ENCODE results near the gene FBXL20.
"Not testable (repeated sequence)": the region's sequence is repeated elsewhere in the genome, so short reads cannot be mapped to it uniquely, and the experiment has no call there.

Gene FBXL20

GRCh38 chr17:39334008-39334744 is 67.2 kb downstream of the FBXL20 start:
- DNase-seq = not testable (repeated sequence)

- DNase-seq = no peak
Observed at GRCh38 chr17:39332092-39332491, 69.3 kb downstream of the FBXL20 start.

DNA sequence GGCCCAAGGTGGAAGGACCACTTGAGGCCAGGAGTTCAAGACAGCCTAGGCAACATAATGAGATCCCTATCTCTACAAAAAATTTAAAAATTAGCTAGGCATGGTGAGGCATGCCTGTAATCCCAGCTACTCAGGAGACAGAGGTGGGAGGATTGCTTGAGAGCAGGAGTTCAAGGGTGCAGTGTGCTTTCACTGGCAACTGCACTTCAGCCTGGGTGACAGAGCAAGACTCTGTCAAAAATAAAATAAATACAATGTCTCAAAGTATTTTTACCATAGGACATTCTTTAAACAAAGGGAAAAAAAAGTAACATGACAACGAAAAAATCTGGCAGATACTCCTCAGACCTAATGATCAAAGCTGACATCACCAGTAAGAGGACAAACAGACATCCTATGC is 72.6 kb downstream of the FBXL20 start:
- no peak for DNase-seq

GRCh38 chr17:39327109-39327508 is 74.3 kb downstream of the FBXL20 start:
- no peak for DNase-seq

DNA sequence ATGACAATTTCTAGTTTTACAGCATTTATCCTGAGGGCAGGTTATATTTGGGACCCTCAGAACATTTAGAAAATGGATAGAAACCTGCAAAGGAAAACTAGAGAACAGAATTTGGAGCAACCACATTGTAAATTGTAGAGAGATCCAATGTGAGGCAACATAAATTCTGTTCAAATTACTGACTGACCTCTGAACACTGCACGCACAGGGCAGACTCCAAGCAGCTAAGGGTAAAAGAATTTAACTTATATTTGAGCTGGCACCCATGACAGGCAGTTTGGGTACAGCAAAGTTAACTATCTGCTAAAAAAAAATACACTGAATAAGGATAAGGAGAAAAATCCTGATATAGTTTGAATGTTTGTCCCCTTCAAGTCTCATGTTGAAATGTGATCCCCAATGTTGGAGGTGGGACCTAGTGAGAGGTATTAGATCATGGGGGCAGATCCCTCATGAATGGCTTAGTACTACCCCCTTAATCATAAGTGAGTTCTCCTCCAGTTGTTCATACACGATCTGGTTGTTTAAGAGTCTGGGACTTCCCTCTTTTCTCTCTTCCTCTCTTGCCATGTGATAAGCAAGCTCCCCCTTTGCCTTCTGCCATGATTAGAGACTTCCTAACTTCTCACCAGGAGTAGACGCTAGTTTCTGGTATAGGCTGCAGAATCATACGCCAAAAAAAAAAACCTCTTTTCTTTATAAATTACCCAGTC is 75.7 kb downstream of the FBXL20 start:
- peak in 1 of 58 donors; percentile 2 for DNase-seq

DNA sequence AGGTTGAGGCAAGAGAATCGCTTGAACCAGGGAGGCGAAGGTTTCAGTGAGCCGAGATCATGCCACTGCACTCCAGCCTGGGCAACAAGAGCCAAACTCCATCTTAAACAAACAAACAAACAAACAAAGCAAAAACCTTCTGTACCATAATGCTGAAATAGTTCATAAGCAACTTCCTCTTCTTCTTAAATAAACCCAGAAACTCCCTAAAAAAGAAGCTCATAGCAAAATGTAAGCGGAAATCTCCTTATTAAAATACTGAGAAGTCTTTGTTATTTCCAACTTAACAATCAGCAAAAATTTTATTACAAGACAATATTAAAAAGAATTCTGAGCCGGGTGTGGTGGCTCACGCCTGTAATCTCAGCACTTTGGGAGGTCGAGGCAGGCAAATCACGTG is 82.8 kb downstream of the FBXL20 start:
- no peak for DNase-seq

DNA sequence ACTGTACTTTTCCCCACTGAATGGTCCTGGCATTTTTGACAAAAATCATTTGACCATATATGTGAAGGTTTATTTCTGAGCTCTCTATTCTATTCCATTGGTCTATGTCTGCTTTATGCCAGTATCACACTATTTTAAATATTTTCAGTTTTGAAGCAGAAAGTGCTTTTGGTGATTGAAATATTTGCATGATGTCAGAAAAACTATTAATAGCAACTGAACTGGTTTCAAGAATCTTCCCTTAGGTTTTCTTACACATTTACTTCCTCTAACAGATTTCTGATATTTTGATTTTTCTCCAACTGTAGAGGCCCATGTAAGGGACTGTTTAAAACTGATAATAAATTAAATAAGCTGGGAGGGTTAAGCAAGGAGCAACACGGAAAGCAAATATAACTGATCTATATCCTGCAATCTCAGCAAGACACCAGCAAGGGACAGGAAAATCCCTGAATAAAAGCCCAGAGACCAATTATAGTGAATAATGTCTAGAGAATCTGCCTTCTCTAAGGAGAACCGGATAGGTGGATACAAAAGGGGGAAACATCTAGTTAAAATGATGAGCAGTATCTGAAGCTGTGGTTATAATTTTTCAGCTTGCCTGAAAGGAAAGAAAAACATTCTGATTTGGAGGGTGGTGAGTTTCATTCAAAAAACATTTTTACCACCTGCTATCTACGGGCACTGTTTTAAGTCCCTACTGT is 94.8 kb downstream of the FBXL20 start:
- no peak for DNase-seq

- DNase-seq = no peak
Observed at GRCh38 chr17:39305978-39306377, 95.4 kb downstream of the FBXL20 start.

DNA sequence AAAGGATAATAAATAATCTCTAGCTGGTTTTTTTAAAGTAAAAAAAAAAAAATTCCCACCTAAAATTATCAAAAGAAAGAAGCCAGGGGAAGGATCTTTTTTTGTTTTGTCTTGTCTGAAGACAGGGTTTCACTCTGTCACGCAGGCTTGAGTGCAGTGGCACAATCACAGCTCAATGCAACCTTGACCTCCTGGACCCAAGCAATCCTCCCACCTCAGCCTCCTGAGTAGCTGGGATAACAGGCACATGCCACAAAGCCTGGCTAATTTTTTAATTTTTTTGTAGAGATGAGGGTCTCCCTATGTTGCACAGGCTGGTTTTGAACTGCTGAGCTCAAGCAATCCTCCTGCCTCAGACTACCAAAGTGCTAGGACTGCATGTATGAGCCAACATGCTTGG is 97.2 kb downstream of the FBXL20 start:
- no peak for DNase-seq

DNA sequence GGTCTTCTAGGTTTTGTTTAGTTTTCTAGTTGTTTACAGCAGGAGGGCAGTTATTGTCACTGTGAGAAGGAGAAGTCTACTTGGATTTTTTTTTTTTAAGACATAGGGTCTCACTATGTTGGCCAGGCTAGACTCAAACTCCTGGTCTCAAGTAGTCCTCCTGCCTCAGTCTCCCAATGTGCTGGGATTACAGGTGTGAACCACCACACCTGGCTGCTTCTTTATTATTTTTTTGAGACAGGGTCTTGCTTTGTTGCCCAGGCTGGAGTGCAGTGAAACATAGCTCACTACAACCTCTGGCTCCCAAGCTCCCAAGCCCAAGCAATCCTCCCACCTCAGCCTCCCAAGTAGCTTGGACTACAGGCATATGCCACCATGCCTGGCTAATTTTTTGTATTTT is 107.4 kb downstream of the FBXL20 start:
- DNase-seq = no peak

- DNase-seq = not testable (repeated sequence)
Observed at GRCh38 chr17:39292546-39292945, 108.9 kb downstream of the FBXL20 start.

GRCh38 chr17:39286513-39286912 is 114.9 kb downstream of the FBXL20 start:
- not testable (repeated sequence) for DNase-seq

DNA sequence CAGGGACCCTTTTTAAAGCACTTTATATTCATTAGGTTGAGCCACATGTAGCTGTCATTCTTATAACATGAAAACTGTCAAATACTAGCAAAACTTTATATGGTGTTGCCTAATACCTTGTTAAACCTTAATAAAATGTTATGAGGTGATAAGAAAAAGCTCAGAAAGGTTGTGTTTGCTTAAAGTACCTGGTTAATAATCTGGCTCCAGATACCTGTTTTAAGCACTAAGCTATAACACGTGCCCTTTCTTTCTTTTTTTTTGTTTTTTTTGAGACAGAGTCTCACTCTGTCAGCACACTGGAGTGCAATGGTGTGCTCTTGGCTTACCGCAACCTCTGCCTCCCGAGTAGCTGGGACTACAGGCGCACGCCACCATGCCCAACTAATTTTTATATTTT is 116.7 kb downstream of the FBXL20 start:
- DNase-seq = no peak

DNA sequence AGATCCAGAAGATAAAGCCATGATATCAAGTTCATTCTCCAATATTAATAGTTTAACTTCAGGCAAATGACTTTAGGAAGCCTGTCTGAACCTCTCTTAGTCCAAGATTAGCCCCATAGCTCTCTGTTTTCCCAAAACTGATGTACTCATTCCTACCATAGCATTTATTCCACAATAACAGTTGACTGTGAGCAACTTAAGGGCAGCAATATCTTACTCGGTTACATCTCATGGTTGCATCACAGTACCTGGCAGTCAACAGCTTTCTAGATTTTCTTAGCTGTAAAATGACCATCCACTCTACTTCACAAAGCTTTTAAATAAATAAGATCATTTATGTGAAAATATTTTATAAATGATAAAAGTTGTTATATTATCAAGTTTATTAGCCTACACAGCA is 117.5 kb downstream of the FBXL20 start:
- DNase-seq = no peak

- DNase-seq = no peak
Observed at GRCh38 chr17:39283098-39283497, 118.3 kb downstream of the FBXL20 start.

DNA sequence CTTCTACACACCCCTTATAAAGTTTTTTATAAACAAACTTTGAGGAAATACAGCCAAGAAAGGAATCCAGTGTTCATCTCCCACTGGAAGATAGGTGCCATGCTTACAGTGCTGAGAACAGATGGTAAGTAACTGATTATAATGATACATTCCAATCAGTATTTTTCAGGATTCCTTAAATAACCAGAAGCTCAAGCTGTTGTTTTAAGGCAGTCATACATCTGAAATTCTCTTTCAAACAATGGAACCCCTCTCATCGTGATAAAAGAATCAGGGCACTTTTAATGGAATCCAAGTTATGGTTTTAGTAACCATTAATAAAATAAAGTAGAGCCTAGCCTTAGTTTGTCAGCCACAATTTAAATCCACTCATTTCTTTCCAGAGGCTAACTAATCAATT is 119.6 kb downstream of the FBXL20 start:
- no peak for DNase-seq

DNA sequence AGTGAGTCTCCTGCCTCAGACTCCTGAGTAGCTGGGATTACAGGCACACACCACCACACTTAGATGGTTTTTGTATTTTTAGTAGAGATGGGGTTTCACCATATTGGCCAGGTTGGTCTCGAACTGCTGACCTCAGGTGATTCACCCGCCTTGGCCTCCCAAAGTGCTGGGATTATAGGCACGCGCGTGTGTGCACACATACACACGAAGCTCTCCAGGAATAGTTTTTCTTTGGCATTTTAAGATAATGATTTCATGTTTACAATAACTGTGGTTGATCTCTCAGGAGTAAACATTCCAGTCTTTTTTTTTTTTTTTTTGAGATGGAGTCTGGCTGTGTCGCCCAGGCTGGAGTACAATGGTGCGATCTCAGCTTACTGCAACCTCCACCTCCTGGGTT is 123.2 kb downstream of the FBXL20 start:
- DNase-seq = not testable (repeated sequence)

- DNase-seq = no peak
Observed at GRCh38 chr17:39277110-39277509, 124.3 kb downstream of the FBXL20 start.

- no peak for DNase-seq
Observed at GRCh38 chr17:39276113-39276512, 125.3 kb downstream of the FBXL20 start.

- no peak for DNase-seq
Observed at GRCh38 chr17:39271546-39271945, 129.9 kb downstream of the FBXL20 start.

- peak in 3 of 58 donors; percentile 1 to 51 (median 1) for DNase-seq
Observed at GRCh38 chr17:39270923-39271322, 130.5 kb downstream of the FBXL20 start.

DNA sequence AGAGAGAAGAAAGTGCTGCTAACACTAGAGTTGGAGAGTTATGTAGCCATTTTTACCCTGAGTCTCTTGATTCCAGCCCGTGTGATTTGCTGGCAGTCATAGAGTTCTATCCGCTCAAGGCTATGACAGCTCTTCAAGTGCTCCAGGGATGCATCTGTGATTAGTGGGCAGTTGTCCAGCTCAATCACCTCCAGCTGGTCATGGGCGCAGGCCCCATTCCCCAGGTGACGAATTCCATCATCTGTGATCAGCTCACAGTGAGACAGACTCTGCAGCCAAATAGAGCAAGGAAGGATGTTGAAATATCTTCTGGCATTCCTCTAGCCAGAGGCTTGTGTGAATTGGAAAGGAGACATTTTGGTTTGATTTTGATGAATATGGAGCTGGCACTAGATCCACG is 137.3 kb downstream of the FBXL20 start:
- DNase-seq = peak in 2 of 58 donors; percentile 5
